HK-2 (cell line): Measurements from ENCODE around the gene SLC35E2B.
"Not testable (repeated sequence)": the region's sequence is repeated elsewhere in the genome, so short reads cannot be mapped to it uniquely, and the experiment has no call there.

ENCODE experiments used
- DNase-seq: peaks from one replicate; pipeline ENCODE4 v3.0.0-alpha.2; 2018; ENCODE audit not compliant: unreplicated experiment

The SLC35E2B gene

DNA sequence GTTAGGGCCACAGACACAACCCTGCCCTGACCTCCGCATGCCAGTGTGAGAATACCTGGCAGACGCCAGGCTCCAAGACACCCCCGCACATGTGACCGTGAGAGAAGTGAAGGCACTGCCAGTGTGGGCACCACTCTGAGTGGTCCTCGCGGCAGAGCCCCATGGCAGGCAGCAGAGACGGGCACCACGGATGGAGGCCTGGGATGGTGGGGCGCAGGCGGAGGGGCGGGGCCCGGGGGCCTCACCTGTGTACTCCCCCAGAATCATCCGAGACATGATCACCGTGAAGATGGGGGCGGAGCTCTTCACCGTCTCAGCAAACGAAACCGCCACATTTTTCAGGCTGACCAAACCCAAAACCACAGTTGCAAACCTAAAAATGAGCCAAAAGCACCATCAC is 17.4 kb downstream of the SLC35E2B start:
- DNase-seq, result not testable (repeated sequence)

DNA sequence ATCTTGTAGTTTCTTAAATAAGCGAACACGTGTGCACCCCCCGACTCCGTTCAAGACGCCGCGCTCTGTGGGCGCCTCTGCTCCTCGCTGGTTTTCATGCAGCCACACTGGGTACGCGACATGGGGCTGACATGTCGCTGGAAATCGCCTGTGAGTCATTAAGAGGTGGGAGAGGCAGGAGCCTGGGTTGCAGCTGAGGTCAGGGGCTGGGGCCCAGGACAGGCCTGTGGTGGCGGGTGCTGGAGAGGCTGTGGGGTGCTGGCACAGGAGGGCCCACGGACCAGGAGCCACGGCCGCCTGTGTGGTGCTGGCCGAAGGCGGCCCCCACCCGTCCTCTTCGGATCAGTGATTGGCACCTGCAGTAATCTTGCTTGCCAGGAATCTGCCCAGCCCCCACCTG is 17.8 kb downstream of the SLC35E2B start:
- not testable (repeated sequence) for DNase-seq

DNA sequence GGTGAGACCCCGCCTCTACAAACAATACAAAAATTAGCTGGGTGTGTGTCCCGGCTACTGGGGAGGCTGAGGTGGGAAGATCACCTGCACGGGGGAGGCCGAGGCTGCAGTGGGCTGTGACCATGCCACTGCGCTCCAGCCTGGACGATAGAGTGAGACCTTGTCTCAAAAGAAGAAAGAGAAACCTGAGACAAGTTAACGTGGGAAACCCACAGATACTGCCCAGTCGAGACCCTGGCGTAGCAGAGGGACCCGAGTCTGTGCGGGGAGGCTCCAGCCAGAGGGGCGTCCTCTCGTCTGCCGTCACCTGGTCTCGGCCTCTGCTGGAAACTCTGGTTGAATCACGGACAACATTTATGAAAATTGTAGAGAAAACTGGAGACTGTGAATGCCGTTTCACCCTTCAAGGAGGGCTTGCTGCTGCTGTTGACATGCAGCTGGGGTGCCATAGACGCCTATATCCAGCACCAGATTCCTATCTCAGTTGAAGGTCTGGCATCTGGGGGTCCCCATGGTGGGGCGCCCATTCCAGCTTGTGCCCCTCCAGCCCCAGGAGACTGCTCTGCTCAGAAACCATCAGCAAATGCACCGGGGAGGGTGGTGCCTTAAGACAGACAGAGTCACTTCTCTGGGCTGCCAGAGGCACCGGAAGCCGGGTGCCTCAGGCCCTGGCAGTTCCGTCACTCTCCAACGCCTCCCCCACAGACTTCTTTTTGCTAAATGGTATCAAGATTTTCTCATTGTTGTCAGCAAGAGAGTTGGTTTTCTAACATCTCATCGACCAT is 20.2 kb downstream of the SLC35E2B start:
- no peak for DNase-seq

DNA sequence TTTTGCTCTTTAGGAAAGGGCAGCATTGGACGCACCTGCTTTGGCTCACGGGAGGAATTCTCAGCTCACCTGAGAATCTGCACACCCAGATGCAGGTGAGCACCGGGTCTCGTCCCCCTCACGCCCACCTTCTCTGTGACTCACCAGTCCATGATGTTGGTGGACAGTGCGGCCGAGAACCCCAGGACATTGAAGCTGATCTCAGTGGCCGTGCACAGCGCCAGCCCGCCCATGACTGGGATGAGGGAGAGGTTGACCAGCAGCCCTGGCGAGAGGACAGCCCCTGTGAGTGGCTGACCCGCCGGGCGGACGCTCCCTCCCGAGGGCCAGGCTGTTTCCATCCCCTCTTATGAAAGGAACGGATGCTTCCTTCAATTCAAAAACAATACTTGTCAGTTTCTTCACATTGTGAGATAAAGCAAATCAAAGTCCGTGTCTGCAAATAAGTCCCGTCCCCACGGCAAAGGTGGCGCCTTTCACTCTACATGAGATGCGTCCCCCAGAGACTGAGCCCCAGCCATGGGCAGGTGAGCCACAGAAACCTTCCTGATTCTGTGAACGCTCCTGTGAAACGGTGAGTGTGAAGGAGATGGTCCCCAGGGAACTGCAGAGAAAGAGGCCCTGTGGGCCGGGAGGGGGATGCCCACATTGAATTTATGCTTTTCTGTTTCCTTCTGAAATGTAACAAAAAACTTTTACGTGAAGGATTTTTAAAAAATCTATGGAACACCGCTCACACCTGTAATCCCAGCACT is 21.1 kb downstream of the SLC35E2B start:
- DNase-seq, result no peak

DNA sequence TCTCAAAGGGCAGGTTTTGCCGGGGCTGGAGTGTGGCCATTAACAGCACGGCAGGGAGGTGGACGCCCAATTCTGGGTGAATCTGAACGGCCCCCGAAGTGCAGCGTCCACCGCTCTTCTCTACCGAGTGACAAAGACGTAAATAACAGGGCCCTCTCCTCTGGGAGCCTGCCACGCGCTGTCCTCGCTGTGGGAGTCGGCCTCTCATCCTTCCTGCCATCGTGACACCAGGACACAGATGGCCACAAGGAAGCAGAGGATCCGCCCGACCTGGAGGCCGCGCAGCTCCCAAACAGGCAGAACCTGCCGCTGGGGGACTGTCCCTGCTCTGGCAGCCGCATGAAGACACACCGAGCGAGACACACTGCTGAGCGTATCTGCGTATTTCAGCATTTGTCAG is 21.7 kb downstream of the SLC35E2B start:
- no peak for DNase-seq

DNA sequence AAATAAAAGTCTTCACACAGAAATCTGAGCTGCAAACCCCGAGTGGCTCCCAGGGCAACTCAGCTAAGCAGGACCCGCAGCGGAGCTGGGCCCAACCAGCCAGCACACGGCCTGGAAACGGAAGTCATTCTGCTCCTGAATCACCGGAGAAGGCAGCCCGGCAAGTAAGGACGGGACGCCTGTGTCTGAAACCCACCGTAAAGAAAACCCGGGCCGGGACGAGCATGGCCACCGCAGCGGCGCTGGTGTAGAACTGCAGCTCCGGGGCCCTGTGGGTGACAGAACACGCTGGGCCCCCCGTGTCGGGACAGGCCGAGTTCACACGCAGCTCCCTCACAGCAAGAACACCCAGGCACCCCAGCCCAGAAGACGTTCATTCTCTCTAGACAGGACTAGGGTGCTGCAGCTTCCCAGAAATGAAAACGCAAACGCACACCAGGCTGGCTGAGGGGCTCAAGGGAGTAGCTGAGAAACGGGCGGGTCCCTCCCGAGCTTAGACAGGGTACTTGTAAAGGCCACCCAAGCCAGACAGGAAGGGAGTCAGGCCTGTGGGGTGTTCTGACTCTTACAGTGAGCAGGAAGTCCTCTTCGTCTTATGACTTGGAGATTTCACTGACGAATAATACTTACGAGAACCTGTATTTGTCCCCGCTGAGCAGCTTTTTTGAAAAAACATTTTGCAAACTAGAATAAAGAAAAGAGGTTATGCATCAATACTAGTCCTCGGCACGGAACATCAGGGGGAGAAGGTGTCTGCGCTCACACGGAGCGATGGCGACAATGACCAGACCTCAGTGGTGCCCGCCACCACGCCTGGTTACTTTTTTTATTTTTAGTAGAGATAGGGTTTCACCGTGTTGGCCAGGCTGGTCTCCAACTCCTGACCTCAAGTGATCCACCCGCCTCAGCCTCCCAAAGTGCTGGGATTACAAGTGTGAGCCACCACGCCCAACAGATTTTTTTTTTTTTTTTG is 22.8 kb downstream of the SLC35E2B start:
- DNase-seq, result no peak

DNA sequence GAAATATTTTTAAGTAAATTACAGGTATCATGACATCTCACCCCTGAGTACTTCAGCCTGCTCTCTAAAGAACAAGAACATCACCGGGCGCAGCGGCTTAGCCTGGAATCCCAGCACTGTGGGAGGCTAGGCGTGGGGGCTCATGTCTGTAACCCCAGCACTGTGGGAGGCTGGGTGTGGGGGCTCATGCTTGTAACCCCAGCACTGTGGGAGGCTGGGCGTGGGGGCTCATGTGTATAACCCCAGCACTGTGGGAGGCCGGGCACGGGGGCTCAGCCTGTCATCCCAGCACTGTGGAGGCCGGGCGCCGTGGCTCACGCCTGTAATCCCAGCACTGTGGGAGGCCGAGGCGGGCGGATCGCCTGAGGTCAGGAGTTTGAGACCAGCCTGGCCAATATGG is 26.1 kb downstream of the SLC35E2B start:
- no peak for DNase-seq

DNA sequence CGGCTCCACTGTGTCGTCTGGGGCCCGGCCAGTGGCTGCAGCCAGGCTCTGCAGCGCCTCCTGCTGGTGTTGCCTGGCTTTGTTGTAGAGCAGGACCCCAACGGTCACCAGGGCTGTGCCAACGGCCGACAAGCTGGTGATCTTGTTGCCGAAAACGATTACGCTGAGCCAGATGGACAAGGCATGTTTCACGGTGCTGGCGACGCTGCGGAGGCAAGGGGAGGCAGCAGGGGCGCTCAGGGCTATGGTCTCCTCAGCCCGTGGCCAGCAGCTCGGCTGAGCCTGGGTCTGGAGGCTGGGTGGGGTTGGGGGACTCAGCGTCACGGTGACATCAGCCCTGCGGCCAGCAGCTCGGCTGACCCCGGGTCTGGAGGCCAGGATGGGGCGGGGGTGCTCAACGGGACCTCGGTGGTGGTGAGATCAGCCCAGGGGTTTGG is 26.8 kb downstream of the SLC35E2B start:
- no peak for DNase-seq

DNA sequence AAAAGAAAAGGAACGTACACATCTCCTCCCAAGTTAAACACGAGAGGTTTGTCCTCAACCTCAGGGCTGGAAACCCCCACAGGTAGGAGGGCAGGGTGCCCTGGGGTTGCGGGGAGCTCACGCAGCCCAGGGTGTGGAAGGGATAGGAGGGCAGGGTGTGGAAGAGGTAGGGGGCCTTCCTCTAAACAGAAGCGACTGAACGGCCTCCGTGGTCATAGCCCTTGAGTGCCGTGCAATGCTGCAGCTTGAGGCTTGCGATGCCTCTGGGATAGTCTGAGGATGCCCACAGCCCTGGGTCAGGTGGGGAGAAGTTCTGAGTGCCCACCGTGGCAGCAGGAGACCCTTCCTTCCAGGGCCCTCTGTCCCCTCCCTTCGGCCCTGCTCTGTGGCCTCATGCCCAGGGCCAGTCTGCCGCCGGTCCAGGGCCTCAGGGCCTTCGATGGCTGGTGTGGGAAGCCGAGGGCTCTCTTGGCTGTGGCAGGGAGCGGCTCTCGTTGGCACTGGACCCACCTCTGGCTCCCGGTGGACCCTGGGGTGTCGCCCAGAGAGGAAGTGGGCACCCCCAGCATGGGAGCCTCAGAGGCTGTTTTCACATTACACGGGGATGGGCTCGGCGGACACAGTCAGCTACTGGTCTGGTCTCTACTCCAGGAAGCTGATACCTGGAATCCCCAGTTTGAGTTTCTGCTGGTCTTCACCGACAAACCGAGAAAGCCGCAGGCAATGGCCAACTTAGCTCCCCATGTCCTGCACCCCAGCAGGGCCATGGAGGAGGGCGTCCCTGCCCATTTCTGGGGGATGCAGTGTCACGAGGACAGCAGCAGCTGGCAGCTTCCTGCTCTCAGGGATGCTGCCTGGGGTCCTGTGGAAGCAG is 27.4 kb downstream of the SLC35E2B start:
- DNase-seq, result no peak

DNA sequence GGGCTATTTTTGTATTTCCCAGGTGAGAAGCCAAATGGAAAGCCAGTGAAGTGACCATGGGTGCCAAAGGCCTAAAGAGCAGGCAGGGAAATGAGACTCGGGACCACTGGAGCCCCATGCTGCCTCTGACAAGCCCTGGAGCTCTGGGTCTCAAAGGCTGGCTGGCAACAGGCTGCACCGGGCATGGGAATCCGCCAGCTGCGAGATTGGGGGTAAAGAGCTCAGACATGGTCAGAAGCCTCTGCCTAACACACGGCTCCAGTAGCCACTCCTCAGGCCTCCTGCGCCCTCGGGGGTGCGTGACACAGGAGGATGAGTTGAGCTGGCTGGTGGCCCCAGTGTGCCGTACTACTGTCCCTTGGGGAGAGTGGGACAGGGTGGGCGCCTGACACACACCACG is 28.3 kb downstream of the SLC35E2B start:
- DNase-seq, result not testable (repeated sequence)

DNA sequence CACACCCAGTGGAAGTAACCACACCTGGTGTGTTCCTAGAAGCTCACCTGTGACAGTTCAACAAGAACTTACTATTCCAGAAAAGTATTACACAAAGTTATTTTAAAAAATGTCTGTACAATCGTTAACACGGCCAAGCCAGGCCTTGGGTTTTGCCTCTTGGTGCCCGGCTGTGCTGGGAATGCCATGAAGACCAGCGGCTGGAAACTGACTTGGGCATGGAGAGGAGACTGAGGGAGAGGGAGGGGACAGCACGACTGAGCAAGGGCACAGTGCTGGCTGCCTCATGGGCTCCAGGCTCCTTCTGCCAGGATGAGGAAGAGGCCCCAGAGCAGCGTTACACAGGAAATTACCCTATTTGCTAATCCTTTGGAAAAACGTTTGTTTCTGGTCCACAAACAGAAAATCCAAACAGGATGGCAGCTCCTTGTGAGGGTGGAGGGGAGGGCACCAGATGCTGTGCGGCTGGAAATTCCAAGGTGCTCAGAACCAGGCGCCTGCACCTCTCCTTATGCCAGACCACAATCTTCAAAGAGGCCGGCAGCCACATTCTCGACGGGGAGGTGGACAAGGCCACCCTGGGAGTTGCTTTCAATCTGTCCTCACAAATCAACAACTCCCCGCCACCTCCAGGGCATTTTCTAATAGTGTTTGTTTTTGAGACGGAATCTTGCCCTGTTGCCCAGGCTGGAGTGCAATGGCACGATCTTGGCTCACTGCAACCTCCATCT is 29.6 kb downstream of the SLC35E2B start:
- DNase-seq, result not testable (repeated sequence)

DNA sequence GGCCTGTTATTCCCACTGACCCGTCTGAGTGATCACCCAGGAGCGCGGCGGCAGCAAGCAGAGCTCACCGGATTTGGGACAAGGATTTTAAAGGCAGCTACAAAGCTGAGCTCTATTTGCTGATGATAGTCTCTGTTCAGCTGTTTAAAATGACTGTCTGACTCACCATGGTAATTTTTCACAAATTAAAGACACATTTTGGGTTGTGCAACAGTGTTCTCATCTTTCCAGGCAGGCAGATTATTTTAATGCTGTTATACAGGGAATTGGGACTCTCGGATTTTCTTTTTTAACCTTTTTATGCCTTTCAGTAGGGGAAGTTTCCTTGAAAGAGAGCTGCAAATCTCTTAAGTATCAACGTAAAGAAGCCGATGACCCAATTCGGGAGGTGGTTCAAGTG is 30.2 kb downstream of the SLC35E2B start:
- not testable (repeated sequence) for DNase-seq

DNA sequence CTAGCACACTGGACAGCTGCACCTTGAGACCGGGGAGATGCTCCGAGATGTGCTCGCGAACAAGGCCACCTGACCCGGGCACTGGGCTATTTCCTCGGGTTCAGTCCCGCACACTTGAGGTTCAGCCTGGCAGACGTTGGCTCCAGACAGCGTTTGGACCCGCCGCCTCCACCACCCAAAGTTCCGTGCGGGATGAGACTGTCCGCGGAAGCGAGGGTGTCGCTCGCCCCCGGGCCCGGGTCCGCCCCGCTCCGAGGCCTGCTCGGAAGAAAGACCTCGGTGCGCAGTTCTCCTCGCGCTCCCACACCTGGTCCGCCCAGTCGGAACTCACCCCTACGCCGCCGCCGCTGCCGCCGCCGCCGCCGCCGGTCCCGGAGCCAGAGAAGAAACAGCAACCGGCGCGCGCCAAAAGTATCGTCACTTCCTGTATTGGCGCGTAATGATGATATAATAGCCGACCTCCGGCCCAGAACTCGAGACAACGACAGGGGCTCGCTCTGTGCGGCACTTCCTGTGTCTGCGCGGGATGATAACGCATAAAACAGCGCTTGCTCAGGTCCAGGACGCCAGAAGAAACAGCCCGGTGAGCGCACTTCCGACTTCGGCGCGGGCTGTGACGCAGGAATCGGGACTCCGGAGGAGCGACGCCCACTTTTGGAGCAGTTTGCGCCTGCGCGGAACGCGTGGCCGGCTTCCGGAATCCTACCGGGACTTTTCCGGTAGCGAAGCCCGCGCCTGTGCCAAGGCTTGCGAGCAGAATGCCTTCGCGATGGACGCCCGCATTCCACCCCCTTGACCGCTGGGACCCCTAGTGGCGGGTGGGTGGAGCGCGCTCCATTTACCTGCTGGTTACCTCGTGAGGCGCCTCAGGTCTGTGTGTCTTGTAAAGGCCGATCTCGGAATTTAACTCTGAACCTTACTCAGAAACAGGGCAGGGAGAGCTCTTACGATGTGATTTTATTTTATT is 33.7 kb downstream of the SLC35E2B start, which contains the start of gene CDK11B:
Gene CDK11B (minus strand): TSS at position 422 of the 967 bp plus-strand sequence. CDS start 1,519 bp downstream, outside the sequence.
- peak; percentile 95 for DNase-seq

DNA sequence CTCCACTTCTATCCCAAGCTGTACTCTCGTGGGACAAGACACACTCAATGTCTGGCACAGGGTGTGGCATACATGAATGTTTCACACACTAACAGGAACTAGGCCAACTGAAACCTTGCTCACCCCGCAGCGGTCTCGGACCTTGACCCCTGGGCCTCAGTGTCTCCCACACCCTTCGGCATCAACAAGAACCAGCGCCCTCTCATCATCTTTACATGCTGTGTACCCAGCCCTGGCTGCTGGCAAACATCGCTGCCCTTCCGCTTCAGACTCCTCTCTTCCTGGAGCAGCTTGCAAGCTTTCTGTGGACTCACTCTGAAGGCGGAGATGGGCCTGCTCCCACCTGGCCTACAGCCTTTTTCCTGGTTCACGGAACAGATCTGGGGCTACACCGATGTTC is 44.3 kb downstream of the SLC35E2B start:
- DNase-seq, result not testable (repeated sequence)

DNA sequence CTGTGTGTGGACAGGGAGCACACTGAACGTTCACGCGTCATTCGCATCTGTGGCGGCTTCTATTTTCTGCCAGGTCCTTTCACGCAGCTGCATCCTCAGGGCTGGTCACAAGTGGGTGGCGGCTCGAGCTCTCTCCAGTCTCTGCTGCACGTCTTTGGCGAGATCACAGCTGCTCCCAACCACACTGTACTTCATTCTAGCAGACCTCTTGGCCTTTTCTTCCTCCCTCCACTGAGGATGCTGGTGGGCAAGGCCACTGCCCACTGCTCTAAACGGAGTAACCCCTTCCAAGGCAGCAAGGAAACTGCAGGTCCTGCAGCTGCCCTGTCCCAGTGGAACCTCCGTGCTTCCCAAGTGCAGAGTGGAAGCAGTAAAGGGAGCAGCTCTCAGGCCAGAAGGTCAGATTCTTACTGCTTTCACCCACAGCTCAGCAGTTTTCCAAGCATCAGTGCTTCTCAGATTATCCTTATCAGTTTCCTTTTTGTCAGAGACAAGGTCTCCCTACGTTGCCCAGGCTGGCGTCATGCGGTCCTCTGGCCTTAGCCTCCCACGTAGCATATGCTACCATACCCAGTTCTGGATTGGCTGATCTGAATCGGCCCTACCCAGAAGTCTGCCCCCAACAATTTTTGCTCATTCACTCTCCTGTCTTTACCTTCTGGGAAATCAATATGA is 44.9 kb downstream of the SLC35E2B start:
- not testable (repeated sequence) for DNase-seq

DNA sequence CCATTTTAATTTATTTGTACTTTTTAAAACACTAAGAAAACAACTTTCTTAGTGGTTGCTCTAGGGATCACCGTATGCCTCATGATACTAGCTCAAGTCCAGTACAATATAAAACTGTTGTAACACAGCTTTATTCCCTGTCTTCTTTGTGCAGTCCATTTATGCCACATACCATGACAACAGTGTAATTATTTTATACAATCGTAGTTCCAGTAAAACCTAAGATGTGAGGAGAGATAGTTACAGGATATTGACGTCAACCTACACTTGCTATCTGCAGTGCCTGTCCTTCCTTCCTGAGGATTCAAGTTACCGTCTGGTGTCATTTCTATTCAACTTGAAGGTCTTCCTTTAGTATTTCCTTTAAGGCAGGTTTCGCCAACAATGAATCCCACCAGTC is 46.3 kb downstream of the SLC35E2B start:
- DNase-seq, result not testable (repeated sequence)

DNA sequence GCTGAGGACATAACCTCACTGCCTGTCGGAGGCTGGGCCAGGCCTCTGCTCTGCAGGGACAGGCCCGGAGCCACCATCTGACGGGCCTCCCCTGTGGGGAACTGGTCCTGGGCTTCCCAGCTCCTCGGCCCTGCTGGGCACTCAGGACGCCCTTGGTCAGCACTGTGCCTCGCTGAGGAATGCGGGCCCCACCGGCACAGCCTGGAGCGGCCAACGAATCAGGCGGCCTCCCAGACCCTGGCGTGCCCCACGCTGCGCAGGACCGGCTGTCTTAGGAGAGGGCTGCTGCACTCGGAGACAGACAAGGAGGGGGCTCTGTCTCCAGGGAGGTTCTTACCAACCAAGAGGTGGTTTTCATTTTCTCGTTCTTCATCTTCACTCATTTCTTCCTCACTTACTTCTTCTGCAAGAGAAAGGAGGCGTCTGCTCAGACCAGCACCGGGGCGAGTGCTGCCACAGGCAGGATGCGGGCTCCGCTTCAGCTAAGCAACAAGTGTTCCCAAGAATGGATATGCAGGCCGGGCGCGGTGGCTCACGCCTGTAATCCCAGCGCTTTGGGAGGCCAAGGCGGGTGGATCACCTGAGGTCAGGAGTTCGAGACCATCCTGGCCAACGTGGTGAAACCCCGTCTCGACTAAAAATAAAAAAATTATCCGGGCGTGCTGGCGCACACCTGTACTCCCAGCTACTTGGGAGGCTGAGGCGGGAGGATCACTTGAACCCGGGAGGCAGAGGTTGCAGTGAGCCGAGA is 51.7 kb downstream of the SLC35E2B start:
- not testable (repeated sequence) for DNase-seq

DNA sequence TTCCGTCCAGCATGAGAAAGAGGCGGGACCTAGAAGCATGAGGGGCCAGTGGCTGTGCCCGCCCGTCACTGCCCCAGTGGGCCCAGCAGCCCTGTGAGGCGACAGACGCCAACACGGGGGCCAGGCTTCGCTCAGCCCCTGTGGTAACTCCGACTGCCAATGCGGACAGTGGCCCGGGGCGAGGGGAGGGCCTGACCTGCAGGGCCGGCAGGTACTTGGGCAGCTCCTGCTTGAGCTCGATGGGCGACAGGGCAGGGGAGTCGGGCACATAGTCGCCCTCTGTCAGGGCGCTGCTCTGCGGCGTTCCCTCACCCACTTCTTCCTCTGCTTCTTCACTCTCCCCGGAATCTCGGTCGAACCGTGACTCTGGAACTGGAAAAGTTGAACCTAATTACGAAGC is 52.5 kb downstream of the SLC35E2B start:
- not testable (repeated sequence) for DNase-seq
